DND-41 (cell line): ENCODE results near the gene MRPL34.

ENCODE experiments used
- ATAC-seq: fragments of 200-7000 bp; cut with Tn5 transposase; 3 replicates; pipeline ENCODE4 v1.9.1; 2021; ENCODE audit warnings: low read depth; ENCODE audit not compliant: insufficient read depth
- DNase-seq: peaks from one replicate; pipeline ENCODE4 v3.0.0-alpha.2; 2020
- H2AFZ ChIP-seq: 2 replicates; pipeline ENCODE4 v1.6.0; 2012; ENCODE audit warnings: low read depth, low read length
- H3K27ac ChIP-seq: 2 replicates; pipeline ENCODE4 v1.5.1; 2012; ENCODE audit warnings: low read length, inconsistent platforms
- H3K27me3 ChIP-seq: fragments of 200-600 bp; sonication (generic); 2 replicates; pipeline ENCODE4 v1.6.0; 2012; ENCODE audit warnings: low read length, mild to moderate bottlenecking, inconsistent platforms; ENCODE audit not compliant: insufficient read depth, poor library complexity
- H3K36me3 ChIP-seq: 2 replicates; pipeline ENCODE4 v1.5.1; 2012; ENCODE audit warnings: low read length, inconsistent platforms; ENCODE audit not compliant: insufficient read depth
- H3K4me1 ChIP-seq: 2 replicates; pipeline ENCODE4 v1.5.1; 2012; ENCODE audit warnings: mild to moderate bottlenecking, low read length; ENCODE audit not compliant: insufficient read depth
- H3K4me2 ChIP-seq: 2 replicates; pipeline ENCODE4 v1.6.0; 2012; ENCODE audit warnings: mild to moderate bottlenecking, moderate library complexity, low read length, inconsistent platforms; ENCODE audit not compliant: insufficient read depth
- H3K4me3 ChIP-seq, 2 experiments: fragments of 200-600 bp in 1 of 2; shearing (Covaris generic) in 1 of 2; 2 replicates each; pipeline ENCODE4 v1.5.1; 2012 to 2016; ENCODE audit warnings: inconsistent platforms in 2 of 2, low read length in 2 of 2, mild to moderate bottlenecking in 2 of 2, low read depth in 1 of 2, moderate library complexity in 1 of 2
- H3K79me2 ChIP-seq: 2 replicates; pipeline ENCODE4 v1.6.0; 2012; ENCODE audit warnings: low read length, inconsistent platforms; ENCODE audit not compliant: insufficient read depth
- H3K9ac ChIP-seq: 2 replicates; pipeline ENCODE4 v1.6.0; 2012; ENCODE audit warnings: low read depth, mild to moderate bottlenecking, inconsistent platforms, low read length, moderate library complexity
- H3K9me3 ChIP-seq: 2 replicates; pipeline ENCODE4 v1.5.1; 2012; ENCODE audit warnings: low read length, moderate library complexity, mild to moderate bottlenecking, inconsistent platforms; ENCODE audit not compliant: insufficient read depth, severe bottlenecking
- H4K20me1 ChIP-seq: 2 replicates; pipeline ENCODE4 v1.6.0; 2012; ENCODE audit warnings: low read length; ENCODE audit not compliant: insufficient read depth
- CTCF ChIP-seq: IDR thresholded peaks from 2 replicates; pipeline ENCODE4 v1.5.1; 2012; ENCODE audit warnings: borderline replicate concordance, low read length, moderate library complexity, mild to moderate bottlenecking; ENCODE audit not compliant: poor library complexity, severe bottlenecking; ENCODE audit errors: extremely low read depth
- EZH2 ChIP-seq: IDR thresholded peaks from 3 replicates; pipeline ENCODE4 v1.6.1; 2012; ENCODE audit warnings: borderline replicate concordance, low read depth, mild to moderate bottlenecking, moderate library complexity, low read length, inconsistent platforms; ENCODE audit not compliant: severe bottlenecking

Gene MRPL34

DNA sequence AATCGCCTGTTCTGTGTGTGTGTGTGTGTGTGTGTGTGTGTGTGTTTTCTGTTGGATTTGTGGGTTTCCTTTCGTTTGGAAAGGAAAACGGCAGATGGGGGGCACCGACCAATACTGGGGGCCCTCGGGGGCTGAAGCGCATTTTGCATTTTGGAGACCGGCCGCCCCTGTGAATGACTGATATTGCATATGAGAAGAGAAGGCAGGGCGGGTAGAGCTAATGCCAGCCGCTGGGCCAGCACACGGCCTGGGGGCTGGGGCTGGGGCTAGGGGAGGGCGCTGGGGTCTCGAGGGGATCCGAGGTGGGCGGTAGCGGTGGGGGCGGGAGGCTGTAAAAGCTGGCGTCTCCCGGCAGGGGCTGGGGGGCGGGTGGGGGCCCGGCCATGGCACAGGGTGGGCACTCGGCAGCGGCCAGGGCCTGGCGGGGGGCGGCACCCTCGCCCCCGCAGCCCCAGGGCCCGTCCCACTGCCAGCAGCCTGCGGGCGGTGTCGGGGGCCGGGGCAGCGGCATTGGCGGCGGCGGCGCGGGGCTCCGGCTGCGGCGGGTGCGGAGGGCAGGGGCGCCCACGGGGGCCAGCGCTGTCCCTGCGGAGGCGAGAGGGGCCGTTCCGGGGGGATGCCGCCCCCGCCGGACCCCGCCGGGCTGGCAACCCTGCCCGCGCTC lies 17.8 kb downstream of the MRPL34 start:
- TF ChIP-seq EZH2 (no peak), CTCF (no peak)
- Histone ChIP-seq H3K4me1 (no peaks in the 10 kb centered on the region), H3K9me3 (no peaks in the 10 kb centered on the region), H3K27me3 (no peaks in the 10 kb centered on the region), H3K36me3 (peaks cover 47% of the 10 kb centered on the region), H3K79me2 (no peaks in the 10 kb centered on the region), H3K9ac (no peak overlapping the region), H3K4me2 (no peak overlapping the region), H3K27ac (no peak overlapping the region), H4K20me1 (peaks cover 4% of the 10 kb centered on the region), H2AFZ (no peak overlapping the region), H3K4me3 (no peak overlapping the region)
- DNase-seq (no peak), ATAC-seq (no peak)

DNA sequence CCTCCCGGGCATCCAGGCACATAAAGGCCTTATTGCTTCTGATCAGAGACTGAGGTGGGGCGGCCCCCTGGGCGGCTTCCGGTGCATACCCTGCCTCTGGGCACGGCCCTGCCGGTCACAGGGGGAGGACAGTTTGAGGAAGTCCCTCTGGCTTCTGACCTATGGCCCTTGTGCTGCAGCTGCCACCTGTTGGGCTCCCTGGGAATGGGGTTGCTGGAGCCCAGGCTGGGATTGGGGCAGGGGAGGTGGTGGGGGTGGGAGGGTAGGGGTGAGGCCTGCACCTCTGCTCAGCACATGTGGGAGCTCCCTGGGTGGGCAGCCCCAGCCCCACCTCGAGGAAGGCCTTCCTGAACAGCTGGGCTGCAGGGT lies 18.3 kb downstream of the MRPL34 start:
- TF ChIP-seq CTCF (no peak), EZH2 (no peak)
- no peaks in the 10 kb centered on the region for H3K9me3 ChIP-seq
- H3K4me3 ChIP-seq: no peak overlapping the region
- H3K4me2 ChIP-seq: no peak overlapping the region
- H3K4me1 ChIP-seq: no peaks in the 10 kb centered on the region
- no peak overlapping the region for H3K9ac ChIP-seq
- H3K36me3 ChIP-seq: peaks cover 44% of the 10 kb centered on the region
- H3K27me3 ChIP-seq: no peaks in the 10 kb centered on the region
- H3K79me2 ChIP-seq: no peaks in the 10 kb centered on the region
- H3K27ac ChIP-seq: no peak overlapping the region
- no peak for ATAC-seq
- no peak for DNase-seq
- no peak overlapping the region for H2AFZ ChIP-seq
- peaks cover 4% of the 10 kb centered on the region for H4K20me1 ChIP-seq

GRCh38 chr19:17324357-17325114 lies 18.9 kb downstream of the MRPL34 start:
- Histone ChIP-seq H3K4me1 (no peaks in the 10 kb centered on the region), H3K79me2 (no peaks in the 10 kb centered on the region), H3K9ac (no peak overlapping the region), H4K20me1 (peaks cover 4% of the 10 kb centered on the region), H3K4me3 (no peak overlapping the region), H3K9me3 (no peaks in the 10 kb centered on the region), H3K4me2 (no peak overlapping the region), H2AFZ (no peak overlapping the region), H3K36me3 (peaks cover 38% of the 10 kb centered on the region), H3K27ac (no peak overlapping the region), H3K27me3 (no peaks in the 10 kb centered on the region)
- TF ChIP-seq EZH2 (no peak), CTCF (no peak)
- ATAC-seq (no peak), DNase-seq (no peak)

DNA sequence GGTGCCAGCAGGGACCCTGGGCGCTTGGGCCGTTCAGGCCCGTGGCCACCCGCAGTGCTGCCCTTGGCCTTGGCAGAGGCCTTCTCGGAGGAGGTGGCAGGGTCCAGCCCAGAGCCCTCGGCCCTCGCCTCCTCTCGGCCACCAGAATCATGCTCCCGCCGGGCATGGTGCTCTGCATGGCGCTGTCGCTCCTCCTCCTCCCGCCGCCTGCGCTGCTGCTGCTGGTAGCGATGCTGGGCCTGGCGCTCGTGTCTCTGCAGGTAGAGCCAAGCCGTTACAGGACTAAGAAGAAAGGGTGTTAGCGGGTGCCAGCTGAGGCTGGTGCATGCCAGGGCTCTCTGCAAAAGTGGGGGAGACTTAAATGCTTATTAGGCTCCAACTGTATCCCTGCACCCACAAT lies 19.5 kb downstream of the MRPL34 start:
- H3K4me2 ChIP-seq: no peak overlapping the region
- TF ChIP-seq EZH2 (no peak), CTCF (no peak)
- no peaks in the 10 kb centered on the region for H3K27me3 ChIP-seq
- H3K79me2 ChIP-seq: no peaks in the 10 kb centered on the region
- ATAC-seq (no peak), DNase-seq (no peak)
- H3K9ac ChIP-seq: no peak overlapping the region
- peaks cover 4% of the 10 kb centered on the region for H4K20me1 ChIP-seq
- no peak overlapping the region for H3K4me3 ChIP-seq
- H3K4me1 ChIP-seq: no peaks in the 10 kb centered on the region
- peaks cover 32% of the 10 kb centered on the region for H3K36me3 ChIP-seq
- no peak overlapping the region for H3K27ac ChIP-seq
- no peaks in the 10 kb centered on the region for H3K9me3 ChIP-seq
- H2AFZ ChIP-seq: no peak overlapping the region
